PFSK-1 (cell line): Measurements from ENCODE around the gene CAMTA1.

Experiments used
- POLR2AphosphoS5 ChIP-seq: IDR thresholded peaks from 2 replicates; pipeline ENCODE4 v1.6.1; 2012; ENCODE audit warnings: low read depth, mild to moderate bottlenecking, control low read depth, low read length, moderate library complexity
- TAF1 ChIP-seq: IDR thresholded peaks from 2 replicates; pipeline ENCODE4 v1.6.1; 2012; ENCODE audit warnings: low read length, control low read depth, borderline replicate concordance; ENCODE audit not compliant: insufficient read depth

DNA sequence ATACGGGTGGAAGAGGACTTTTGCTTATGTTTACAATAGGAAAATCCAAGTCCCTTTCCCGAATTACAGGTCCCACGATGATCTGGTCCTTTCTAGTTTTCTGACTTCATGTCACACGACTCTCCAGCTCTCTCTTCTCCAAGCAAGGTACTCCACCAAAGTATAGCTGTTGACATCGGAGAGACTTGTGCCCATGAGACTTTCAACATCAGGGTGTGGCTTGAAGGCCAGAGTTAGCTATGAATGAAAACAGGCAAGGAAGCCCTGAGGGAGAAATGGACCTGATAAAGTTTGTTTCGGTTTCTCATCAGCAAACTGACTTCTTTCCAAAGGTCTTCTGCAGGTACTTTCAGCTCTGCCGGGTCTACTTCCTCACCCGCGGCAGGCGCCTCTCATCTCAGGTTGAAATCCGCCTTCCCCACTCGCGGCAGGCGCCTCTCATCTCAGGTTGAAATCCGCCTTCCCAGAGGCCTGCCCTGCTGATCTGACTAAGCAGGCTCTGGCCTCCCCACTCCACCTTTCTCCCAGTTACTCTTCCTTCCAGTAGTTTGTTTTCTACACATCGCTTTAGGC, 996.8 kb downstream of the CAMTA1 start:
- TF ChIP-seq TAF1 (no peak), POLR2AphosphoS5 (no peak)
